Middle frontal gyrus (tissue), 1 donor: Measurements from ENCODE around the gene CRYZL1.

Source experiments
- DNase-seq: peaks from one replicate; pipeline ENCODE4 v3.0.0-alpha.2; 2015; ENCODE audit warnings: low spot score; ENCODE audit errors: extremely low spot score

Gene CRYZL1

GRCh38 chr21:33662046-33662445 is 20.5 kb upstream of the CRYZL1 start:
- DNase-seq = no peak

GRCh38 chr21:33661146-33661545 is 19.6 kb upstream of the CRYZL1 start:
- no peak for DNase-seq

- DNase-seq = no peak
Observed at GRCh38 chr21:33660406-33660805, 18.9 kb upstream of the CRYZL1 start.

- DNase-seq = no peak
Observed at GRCh38 chr21:33659568-33659949, 18.0 kb upstream of the CRYZL1 start.

- no peak for DNase-seq
Observed at GRCh38 chr21:33658919-33659567, 17.5 kb upstream of the CRYZL1 start.

- DNase-seq = no peak
Observed at GRCh38 chr21:33657124-33657820, 15.7 kb upstream of the CRYZL1 start.

GRCh38 chr21:33655588-33656221 is 14.2 kb upstream of the CRYZL1 start:
- DNase-seq = no peak

GRCh38 chr21:33654412-33654811 is 12.9 kb upstream of the CRYZL1 start:
- DNase-seq = no peak

GRCh38 chr21:33651965-33652680 is 10.6 kb upstream of the CRYZL1 start:
- no peak for DNase-seq

GRCh38 chr21:33650929-33651509 is 9.5 kb upstream of the CRYZL1 start:
- no peak for DNase-seq

GRCh38 chr21:33650230-33650629 is 8.7 kb upstream of the CRYZL1 start:
- DNase-seq = no peak

GRCh38 chr21:33648555-33648954 is 7.0 kb upstream of the CRYZL1 start:
- no peak for DNase-seq

GRCh38 chr21:33647587-33647986 is 6.0 kb upstream of the CRYZL1 start:
- no peak for DNase-seq

- DNase-seq = no peak
Observed at GRCh38 chr21:33645730-33646129, 4.2 kb upstream of the CRYZL1 start.

GRCh38 chr21:33644383-33645074 is 3.0 kb upstream of the CRYZL1 start:
- no peak for DNase-seq

GRCh38 chr21:33643658-33644311 is 2.2 kb upstream of the CRYZL1 start:
- no peak for DNase-seq

- DNase-seq = no peak
Observed at GRCh38 chr21:33642896-33643657, 1.5 kb upstream of the CRYZL1 start.

GRCh38 chr21:33642027-33642895 is 720 bp upstream of the CRYZL1 start, which contains the start of gene ITSN1:
Gene ITSN1 (plus strand): TSS chr21:33642501. CDS start chr21:33718829, 76,328 bp downstream.
- DNase-seq = peak; percentile 98
